NCI-H2029 treated with DMSO at 0.1 percent for 48 hours (cell line): ENCODE measurements around the gene AFF1.
A peak's percentile ranks its signal among the peaks of the same experiment; 100 is the strongest.

ENCODE experiments used
- DNase-seq: peaks from one replicate; lab custom pipeline; 2025; lab: John Stamatoyannopoulos, UW

Gene AFF1

GRCh38 chr4:86934771-86935565 lies at the start of gene AFF1:
AFF1 (plus strand) TSS chr4:86935011; CDS start chr4:86948534, 13,523 bp downstream.
- peak; percentile 75 for DNase-seq

- DNase-seq: no peak
Measured at GRCh38 chr4:86890790-86891189, 44.0 kb upstream of the AFF1 start.

- peak; percentile 34 for DNase-seq
Measured at GRCh38 chr4:86891762-86892635, 42.8 kb upstream of the AFF1 start, which contains the start of gene C4orf36. C4orf36 (minus strand) TSS chr4:86892422; CDS start chr4:86891520, 902 bp downstream.

GRCh38 chr4:86892636-86892960 lies 42.2 kb upstream of the AFF1 start:
- no peak for DNase-seq

GRCh38 chr4:86893136-86893535 lies 41.7 kb upstream of the AFF1 start:
- no peak for DNase-seq

GRCh38 chr4:86894455-86894854 lies 40.4 kb upstream of the AFF1 start:
- no peak for DNase-seq

GRCh38 chr4:86895692-86896488 lies 38.9 kb upstream of the AFF1 start:
- DNase-seq: peak; percentile 62

GRCh38 chr4:86896596-86896995 lies 38.2 kb upstream of the AFF1 start:
- DNase-seq: no peak

GRCh38 chr4:86898562-86898961 lies 36.2 kb upstream of the AFF1 start:
- DNase-seq: no peak

- no peak for DNase-seq
Measured at GRCh38 chr4:86901864-86902263, 32.9 kb upstream of the AFF1 start.

GRCh38 chr4:86908251-86908657 lies 26.6 kb upstream of the AFF1 start:
- no peak for DNase-seq

- no peak for DNase-seq
Measured at GRCh38 chr4:86909546-86910295, 25.1 kb upstream of the AFF1 start.

- no peak for DNase-seq
Measured at GRCh38 chr4:86910369-86910768, 24.4 kb upstream of the AFF1 start.

GRCh38 chr4:86910820-86911684 lies 23.8 kb upstream of the AFF1 start:
- DNase-seq: no peak

GRCh38 chr4:86916392-86916791 lies 18.4 kb upstream of the AFF1 start:
- DNase-seq: no peak

GRCh38 chr4:86917212-86918039 lies 17.4 kb upstream of the AFF1 start:
- no peak for DNase-seq

- no peak for DNase-seq
Measured at GRCh38 chr4:86918539-86919072, 16.2 kb upstream of the AFF1 start.

GRCh38 chr4:86919561-86920223 lies 15.1 kb upstream of the AFF1 start:
- DNase-seq: no peak
